ENCODE measurements around the gene HIPK1.

The HIPK1 gene

GRCh38 chr1:114021665-114022099 lies 92.6 kb downstream of the HIPK1 start:
- no peak for DNase-seq

GRCh38 chr1:114022877-114023276 lies 93.8 kb downstream of the HIPK1 start:
- DNase-seq, result no peak

DNA sequence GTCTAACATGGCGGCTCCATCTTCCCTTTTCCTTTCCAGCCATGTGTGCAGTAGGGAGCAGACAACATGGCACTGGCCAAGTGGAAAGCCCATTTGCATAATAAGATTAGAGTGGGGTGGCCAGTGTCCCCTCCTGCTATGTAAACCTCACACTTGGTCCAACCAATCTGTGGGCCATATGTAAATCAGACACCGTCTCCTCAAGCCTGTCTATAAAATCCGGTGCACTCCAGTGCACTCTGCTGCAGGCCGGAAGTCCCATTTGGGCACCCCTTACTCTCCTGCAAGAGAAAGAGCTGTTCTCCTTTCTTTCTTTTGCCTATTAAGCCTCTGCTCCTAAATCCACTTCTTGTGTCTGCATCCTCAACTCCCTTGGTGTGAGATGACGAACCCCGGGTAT lies 94.3 kb downstream of the HIPK1 start:
- DNase-seq, result no peak

GRCh38 chr1:114024049-114024448 lies 94.9 kb downstream of the HIPK1 start:
- DNase-seq, result no peak

DNA sequence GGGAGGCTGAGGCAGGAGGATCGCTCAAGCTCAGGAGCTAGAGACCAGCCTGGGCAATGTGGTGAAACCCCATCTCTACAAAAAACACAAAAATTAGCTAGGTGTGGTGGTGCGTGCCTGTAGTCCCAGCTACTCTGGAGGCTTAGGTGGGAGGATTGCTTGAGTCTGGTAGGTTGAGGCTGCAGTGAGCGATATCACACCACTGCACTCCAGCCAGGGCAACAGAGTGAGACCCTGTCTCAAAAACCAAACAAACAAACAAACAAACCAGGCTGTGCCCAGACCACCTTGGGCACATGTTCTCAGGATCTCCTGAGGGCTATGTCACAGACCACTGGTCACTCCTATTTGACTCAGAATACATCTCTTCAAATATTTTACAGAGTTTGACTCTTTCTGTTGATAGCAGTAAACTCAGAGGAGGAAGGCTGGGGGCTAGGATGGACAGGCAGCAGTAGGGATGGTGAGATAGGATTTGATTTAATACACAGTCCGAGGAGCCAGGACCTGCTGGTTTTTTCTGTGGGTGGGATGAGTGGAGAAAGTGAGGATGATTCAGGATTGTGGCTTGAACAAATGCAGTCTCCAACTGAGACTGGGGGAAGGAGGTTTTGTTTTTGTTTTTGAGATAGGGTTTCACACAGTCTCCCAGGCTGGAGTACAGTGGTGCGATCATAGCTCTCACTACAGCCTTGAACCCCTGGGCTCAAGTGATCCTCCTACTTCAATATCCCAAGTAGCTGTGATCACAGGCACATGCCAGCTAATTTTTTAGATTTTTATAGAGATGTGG lies 96.7 kb downstream of the HIPK1 start:
- DNase-seq, result no peak

- DNase-seq, result no peak
Measured at GRCh38 chr1:114026797-114027196, 97.7 kb downstream of the HIPK1 start.
